AG04450 (cell line): Measurements from ENCODE around the gene RPS6KL1. TPM values are rescaled to one million over a fixed set of nuclear protein-coding genes. Genes with fewer than 3 reads are reported as not detected.

Source experiments
- CTCF ChIA-PET: fragments of 300-600, 350-600 bp; formaldehyde crosslinking; extraction: SDS; loops from one replicate; lab custom pipeline; 2022; ENCODE audit warnings: antibody characterized with exemption, inconsistent platforms; lab: Charles Lee
- POLR2A ChIA-PET: fragments of 350-600 bp; formaldehyde crosslinking; extraction: SDS; loops from one replicate; lab custom pipeline; 2021; ENCODE audit warnings: antibody characterized with exemption, inconsistent platforms; lab: Yijun Ruan, JAX
- DNase-seq: peaks from one replicate; pipeline ENCODE4 v3.0.0-alpha.2; 2011; ENCODE audit warnings: low read depth, low spot score
- H3K27ac ChIP-seq: one replicate; pipeline ENCODE4 v1.5.1; 2012; ENCODE audit warnings: low read depth, low read length, control low read depth
- H3K27me3 ChIP-seq: one replicate; pipeline ENCODE4 v1.6.0; 2012; ENCODE audit warnings: low read length; ENCODE audit not compliant: control insufficient read depth, insufficient read depth
- H3K4me3 ChIP-seq: 2 replicates; pipeline ENCODE4 v1.5.1; 2011; ENCODE audit warnings: mild to moderate bottlenecking, low read depth, low read length, control low read depth
- H3K9me3 ChIP-seq: 2 replicates; pipeline ENCODE4 v1.5.1; 2012; ENCODE audit warnings: low read length; ENCODE audit not compliant: control insufficient read depth, insufficient read depth
- CTCF ChIP-seq: IDR thresholded peaks from 2 replicates; pipeline ENCODE4 v1.5.1; 2011; ENCODE audit warnings: low read depth, low read length, control low read depth, inconsistent platforms
- polyA plus RNA-seq: library from polyadenylated mRNA; depleted of rRNA; stranded (reverse); fragments of >200 nt; gene quantifications from 2 replicates; pipeline ENCODE4 v1.2.3, GENCODE V29; 2011

Gene RPS6KL1
- polyA plus RNA-seq, 1 experiment = 0.64 TPM

DNA sequence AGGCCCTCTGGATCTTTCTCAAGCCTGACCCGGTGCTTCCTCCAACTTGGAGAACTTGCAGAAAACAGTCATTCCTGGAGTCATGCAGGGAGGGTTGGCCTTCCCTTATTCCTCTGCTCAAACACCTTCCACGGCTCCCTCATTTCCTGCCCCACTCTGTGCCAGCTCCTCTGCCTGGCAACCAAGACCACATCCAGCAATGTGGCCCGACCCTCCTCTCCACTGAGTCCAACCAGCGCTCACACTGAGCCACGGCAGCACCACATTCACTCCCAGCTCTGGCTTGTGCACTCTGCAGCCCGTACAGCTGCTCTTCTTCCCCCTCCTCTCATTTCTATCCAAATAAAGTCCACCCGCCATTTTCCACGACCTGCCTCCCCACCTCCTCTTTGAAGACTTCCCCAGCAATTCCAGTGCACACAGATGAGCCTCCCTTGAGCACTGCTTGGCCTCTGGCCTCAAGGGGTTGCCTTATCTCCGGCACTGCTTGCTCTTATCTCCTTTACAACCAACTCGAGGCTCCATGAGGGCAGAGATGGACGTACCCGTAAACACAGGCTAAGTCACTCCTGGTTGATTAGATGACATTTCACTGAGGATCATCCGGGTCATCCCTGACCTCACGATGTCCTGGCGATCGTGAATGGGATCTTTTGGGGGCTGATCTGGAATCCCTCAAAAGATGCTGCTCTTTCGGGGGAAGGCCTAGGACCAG lies 27.0 kb upstream of the RPS6KL1 start:
- Histone ChIP-seq H3K27me3 (peaks cover 2% of the 10 kb centered on the region), H3K27ac (no peak overlapping the region), H3K9me3 (no peaks in the 10 kb centered on the region), H3K4me3 (no peak overlapping the region)
- no peak for DNase-seq
- CTCF ChIA-PET = interaction anchor here (3.6 kb wide), 1 partner anchor 139 kb away, joined by 21 read pairs; no protein-coding TSS in a partner anchor
- POLR2A ChIA-PET = no interaction called here
- TF ChIP-seq CTCF = no peak

GRCh38 chr14:74949191-74949601 lies 26.1 kb upstream of the RPS6KL1 start:
- H3K4me3 ChIP-seq = no peak overlapping the region
- H3K27me3 ChIP-seq = peaks cover 2% of the 10 kb centered on the region
- ChIA-PET CTCF (interaction anchor here (3.6 kb wide), 1 partner anchor 140 kb away, joined by 21 read pairs; no protein-coding TSS in a partner anchor), POLR2A (no interaction called here)
- no peaks in the 10 kb centered on the region for H3K9me3 ChIP-seq
- DNase-seq = no peak
- no peak overlapping the region for H3K27ac ChIP-seq
- TF ChIP-seq CTCF = no peak

GRCh38 chr14:74948228-74949175 lies 25.4 kb upstream of the RPS6KL1 start:
- H3K27me3 ChIP-seq = peaks cover 2% of the 10 kb centered on the region
- DNase-seq = no peak
- no peaks in the 10 kb centered on the region for H3K9me3 ChIP-seq
- POLR2A ChIA-PET = no interaction called here
- no peak overlapping the region for H3K4me3 ChIP-seq
- TF ChIP-seq CTCF = no peak
- H3K27ac ChIP-seq = no peak overlapping the region
- CTCF ChIA-PET = interaction anchor here (3.6 kb wide), 1 partner anchor 141 kb away, joined by 21 read pairs; no protein-coding TSS in a partner anchor

DNA sequence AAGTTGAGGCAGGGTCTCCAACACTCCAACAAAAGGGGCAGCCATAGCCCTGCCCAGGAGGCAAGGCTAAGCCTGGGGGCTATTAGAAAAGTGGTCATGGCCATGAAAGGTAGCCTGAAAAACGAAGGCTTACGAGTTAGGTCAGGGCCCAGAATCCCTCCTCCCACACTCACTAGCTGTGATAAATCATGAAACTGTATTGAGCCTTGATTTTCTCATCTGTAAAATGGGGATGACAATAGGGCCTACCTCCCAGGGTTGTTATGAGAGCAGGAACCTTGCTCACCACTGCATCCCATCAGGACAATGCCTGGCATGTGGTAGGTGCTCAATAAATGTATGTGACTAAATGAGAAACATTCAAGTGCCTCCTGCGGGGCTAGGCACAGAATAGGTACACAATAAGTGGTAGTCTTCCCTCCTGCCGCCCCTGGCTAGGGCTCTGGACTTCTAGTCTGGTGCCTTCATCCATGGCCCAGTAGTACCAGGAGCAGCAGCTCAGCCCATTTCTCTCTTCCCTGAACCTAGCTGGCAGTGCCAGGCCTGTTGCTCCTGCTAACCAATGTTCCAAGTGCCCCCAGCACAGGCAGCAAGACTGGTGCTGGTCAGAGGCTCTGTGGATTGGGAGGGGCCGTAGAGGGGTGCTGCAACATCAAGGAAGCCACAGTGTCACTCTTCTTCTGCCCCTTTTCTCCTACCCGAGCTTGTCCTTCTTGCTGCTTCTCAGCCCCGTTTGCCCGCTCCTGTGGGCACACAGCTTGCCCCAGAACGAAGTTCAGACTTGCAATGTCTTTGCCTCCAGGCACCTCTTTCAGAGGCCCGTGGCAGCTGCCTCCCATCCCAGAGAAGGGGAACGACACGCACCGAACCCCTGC lies 24.5 kb upstream of the RPS6KL1 start:
- peaks cover 2% of the 10 kb centered on the region for H3K27me3 ChIP-seq
- ChIA-PET CTCF (interaction anchor here (0.6 to 3.6 kb wide), 5 partner anchors 21 to 356 kb away, joined by 3 to 21 read pairs (median 4); partner anchors contain the start of gene RPS6KL1), POLR2A (no interaction called here)
- H3K27ac ChIP-seq = no peak overlapping the region
- no peak for DNase-seq
- H3K4me3 ChIP-seq = no peak overlapping the region
- no peaks in the 10 kb centered on the region for H3K9me3 ChIP-seq
- TF ChIP-seq CTCF = no peak
